OCI-LY1 (cell line): ENCODE data around the gene CATSPERZ.

Experiments
- H2AFZ ChIP-seq: fragments of 200-600 bp; sonication (generic), shearing (Covaris generic); 2 replicates; pipeline ENCODE4 v1.6.0; 2014; ENCODE audit warnings: antibody characterized with exemption, mild to moderate bottlenecking, low read length
- H3F3A ChIP-seq: fragments of 200-600 bp; sonication (generic), shearing (Covaris generic); 2 replicates; pipeline ENCODE4 v1.6.0; 2014; ENCODE audit warnings: mild to moderate bottlenecking, antibody characterized with exemption, low read length, moderate library complexity; ENCODE audit not compliant: insufficient read depth
- H3K27ac ChIP-seq: fragments of 200-600 bp; sonication (generic); 2 replicates; pipeline ENCODE4 v1.5.1; 2014; ENCODE audit warnings: low read length, mixed run types, mild to moderate bottlenecking, low read depth; ENCODE audit not compliant: poor library complexity, severe bottlenecking
- H3K27me3 ChIP-seq: fragments of 200-600 bp; sonication (generic); 2 replicates; pipeline ENCODE4 v1.6.0; 2014; ENCODE audit warnings: antibody characterized with exemption, mild to moderate bottlenecking, low read length, moderate library complexity; ENCODE audit not compliant: insufficient read depth
- H3K36me3 ChIP-seq: fragments of 200-600 bp; sonication (generic); 2 replicates; pipeline ENCODE4 v1.6.1; 2014; ENCODE audit warnings: mild to moderate bottlenecking, antibody characterized with exemption, low read length, moderate library complexity, mixed read lengths; ENCODE audit not compliant: insufficient read depth
- H3K4me1 ChIP-seq: fragments of 200-600 bp; sonication (generic); 2 replicates; pipeline ENCODE4 v1.5.1; 2014; ENCODE audit warnings: mild to moderate bottlenecking, low read length, moderate library complexity; ENCODE audit not compliant: insufficient read depth, severe bottlenecking
- H3K4me2 ChIP-seq: fragments of 200-600 bp; sonication (generic), shearing (Covaris generic); 2 replicates; pipeline ENCODE4 v1.6.1; 2014; ENCODE audit warnings: low read length
- H3K4me3 ChIP-seq: fragments of 200-600 bp; sonication (generic); 2 replicates; pipeline ENCODE4 v1.5.1; 2014; ENCODE audit warnings: low read length, low read depth, mild to moderate bottlenecking, mixed read lengths; ENCODE audit not compliant: poor library complexity, severe bottlenecking
- H3K79me2 ChIP-seq: fragments of 200-600 bp; shearing (Covaris generic); 2 replicates; pipeline ENCODE4 v1.6.1; 2016; ENCODE audit warnings: mixed run types, low read length, mixed read lengths; ENCODE audit not compliant: insufficient read depth
- H3K9ac ChIP-seq: fragments of 200-600 bp; sonication (generic), shearing (Covaris generic); 2 replicates; pipeline ENCODE4 v1.6.1; 2014; ENCODE audit warnings: mild to moderate bottlenecking, low read length, mixed read lengths
- H3K9me2 ChIP-seq: fragments of 200-600 bp; sonication (generic), shearing (Covaris generic); 2 replicates; pipeline ENCODE4 v1.6.1; 2014; ENCODE audit warnings: low read depth, mild to moderate bottlenecking, low read length, mixed read lengths
- H3K9me3 ChIP-seq: fragments of 200-600 bp; shearing (Covaris generic); 2 replicates; pipeline ENCODE4 v1.6.1; 2014; ENCODE audit warnings: low read length, mixed read lengths
- H4K20me1 ChIP-seq: fragments of 200-600 bp; sonication (generic), shearing (Covaris generic); 2 replicates; pipeline ENCODE4 v1.6.0; 2016; ENCODE audit warnings: mild to moderate bottlenecking, low read length; ENCODE audit not compliant: insufficient read depth
- EZH2 ChIP-seq: fragments of 200-600 bp; sonication (generic), shearing (Covaris generic); IDR thresholded peaks from 2 replicates; pipeline ENCODE4 v1.8.0; 2017; ENCODE audit warnings: borderline replicate concordance, mixed run types, mild to moderate bottlenecking, antibody characterized with exemption, low read length, moderate library complexity, mixed read lengths
- TF ChIP-seq, protein P1 (sequence below): fragments of 200-600 bp; sonication (generic), shearing (Covaris generic); IDR thresholded peaks from 2 replicates; pipeline ENCODE4 v1.5.1; 2017; ENCODE audit warnings: mild to moderate bottlenecking, antibody characterized with exemption, low read length, moderate library complexity, mixed read lengths

Gene CATSPERZ

GRCh38 chr11:64255135-64256128 lies 44.7 kb upstream of the CATSPERZ start:
- Histone ChIP-seq H3K9me3 (no peaks in the 10 kb centered on the region), H3F3A (no peaks in the 10 kb centered on the region), H3K27me3 (no peaks in the 10 kb centered on the region), H3K4me3 (no peak overlapping the region), H3K4me1 (peaks cover 21% of the 10 kb centered on the region), H3K9me2 (no peaks in the 10 kb centered on the region), H4K20me1 (no peaks in the 10 kb centered on the region), H3K9ac (no peak overlapping the region), H3K27ac (no peak overlapping the region), H2AFZ (no peak overlapping the region), H3K36me3 (peaks cover 30% of the 10 kb centered on the region; the same call in 1 of the 2 replicates), H3K79me2 (no peaks in the 10 kb centered on the region), H3K4me2 (no peak overlapping the region)
- TF ChIP-seq EZH2: no peak
- TF ChIP-seq, protein P1, sequence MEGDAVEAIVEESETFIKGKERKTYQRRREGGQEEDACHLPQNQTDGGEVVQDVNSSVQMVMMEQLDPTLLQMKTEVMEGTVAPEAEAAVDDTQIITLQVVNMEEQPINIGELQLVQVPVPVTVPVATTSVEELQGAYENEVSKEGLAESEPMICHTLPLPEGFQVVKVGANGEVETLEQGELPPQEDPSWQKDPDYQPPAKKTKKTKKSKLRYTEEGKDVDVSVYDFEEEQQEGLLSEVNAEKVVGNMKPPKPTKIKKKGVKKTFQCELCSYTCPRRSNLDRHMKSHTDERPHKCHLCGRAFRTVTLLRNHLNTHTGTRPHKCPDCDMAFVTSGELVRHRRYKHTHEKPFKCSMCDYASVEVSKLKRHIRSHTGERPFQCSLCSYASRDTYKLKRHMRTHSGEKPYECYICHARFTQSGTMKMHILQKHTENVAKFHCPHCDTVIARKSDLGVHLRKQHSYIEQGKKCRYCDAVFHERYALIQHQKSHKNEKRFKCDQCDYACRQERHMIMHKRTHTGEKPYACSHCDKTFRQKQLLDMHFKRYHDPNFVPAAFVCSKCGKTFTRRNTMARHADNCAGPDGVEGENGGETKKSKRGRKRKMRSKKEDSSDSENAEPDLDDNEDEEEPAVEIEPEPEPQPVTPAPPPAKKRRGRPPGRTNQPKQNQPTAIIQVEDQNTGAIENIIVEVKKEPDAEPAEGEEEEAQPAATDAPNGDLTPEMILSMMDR: no peak

GRCh38 chr11:64256300-64256699 lies 43.9 kb upstream of the CATSPERZ start:
- peaks cover 14% of the 10 kb centered on the region for H3K4me1 ChIP-seq
- no peaks in the 10 kb centered on the region for H3K79me2 ChIP-seq
- no peaks in the 10 kb centered on the region for H3K9me3 ChIP-seq
- H2AFZ ChIP-seq: no peak overlapping the region
- H3K9ac ChIP-seq: no peak overlapping the region
- no peak overlapping the region for H3K4me2 ChIP-seq
- no peaks in the 10 kb centered on the region for H3K9me2 ChIP-seq
- no peak overlapping the region for H3K27ac ChIP-seq
- H3K36me3 ChIP-seq: peaks cover 30% of the 10 kb centered on the region; the same call in 1 of the 2 replicates
- H3K4me3 ChIP-seq: no peak overlapping the region
- no peaks in the 10 kb centered on the region for H3F3A ChIP-seq
- H3K27me3 ChIP-seq: no peaks in the 10 kb centered on the region
- no peak for TF ChIP-seq EZH2
- TF ChIP-seq, protein P1: no peak
- no peaks in the 10 kb centered on the region for H4K20me1 ChIP-seq

DNA sequence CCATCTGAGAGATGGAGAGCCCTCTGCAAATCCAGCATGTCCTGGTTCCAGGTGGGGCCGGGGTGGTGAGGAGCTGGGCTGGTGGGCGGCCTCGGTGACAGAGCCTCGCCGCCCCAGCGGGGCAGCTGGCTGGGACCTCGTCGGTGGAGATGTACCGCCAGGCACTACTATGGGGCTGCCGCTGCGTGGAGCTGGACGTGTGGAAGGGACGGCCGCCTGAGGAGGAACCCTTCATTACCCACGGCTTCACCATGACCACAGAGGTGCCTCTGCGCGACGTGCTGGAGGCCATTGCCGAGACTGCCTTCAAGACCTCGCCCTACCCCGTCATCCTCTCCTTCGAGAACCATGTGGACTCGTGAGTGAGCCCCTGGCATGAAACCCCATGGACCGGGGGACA lies 41.8 kb upstream of the CATSPERZ start:
- TF ChIP-seq, protein P1: no peak
- no peak for TF ChIP-seq EZH2
- no peaks in the 10 kb centered on the region for H3K4me1 ChIP-seq
- peaks cover 44% of the 10 kb centered on the region for H3K36me3 ChIP-seq

More for the DNA sequence above, 41.8 kb upstream of the CATSPERZ start:
- Histone ChIP-seq H3K4me3 (no peak overlapping the region), H3K4me2 (no peak overlapping the region), H3K9me2 (no peaks in the 10 kb centered on the region), H3K79me2 (no peaks in the 10 kb centered on the region), H3F3A (no peaks in the 10 kb centered on the region), H2AFZ (no peak overlapping the region), H3K27ac (no peak overlapping the region), H3K27me3 (no peaks in the 10 kb centered on the region), H4K20me1 (no peaks in the 10 kb centered on the region), H3K9ac (no peak overlapping the region), H3K9me3 (no peaks in the 10 kb centered on the region)
